T-helper 2 cell treated with Interferon-gamma antibody and Interleukin-4, amounts not matched to agents 100 ng/mL and 5 ng/mL, for 36 hours (primary cell): ENCODE results near the gene LRTM2. TPM values are rescaled to one million over a fixed set of nuclear protein-coding genes. Genes with fewer than 3 reads are reported as not detected.

Source experiments
- intact Hi-C: fragments of 100-400 bp; cut with micrococcal nuclease; formaldehyde crosslinking; loops from one replicate; pipeline ENCODE4 v1.15.1; 2023
- total RNA-seq: library from RNA; stranded (reverse); gene quantifications from 2 replicates; pipeline ENCODE4 v1.2.3, GENCODE V29; 2022

Gene LRTM2
- total RNA-seq, 1 donor from 2014 or later = not detected

DNA sequence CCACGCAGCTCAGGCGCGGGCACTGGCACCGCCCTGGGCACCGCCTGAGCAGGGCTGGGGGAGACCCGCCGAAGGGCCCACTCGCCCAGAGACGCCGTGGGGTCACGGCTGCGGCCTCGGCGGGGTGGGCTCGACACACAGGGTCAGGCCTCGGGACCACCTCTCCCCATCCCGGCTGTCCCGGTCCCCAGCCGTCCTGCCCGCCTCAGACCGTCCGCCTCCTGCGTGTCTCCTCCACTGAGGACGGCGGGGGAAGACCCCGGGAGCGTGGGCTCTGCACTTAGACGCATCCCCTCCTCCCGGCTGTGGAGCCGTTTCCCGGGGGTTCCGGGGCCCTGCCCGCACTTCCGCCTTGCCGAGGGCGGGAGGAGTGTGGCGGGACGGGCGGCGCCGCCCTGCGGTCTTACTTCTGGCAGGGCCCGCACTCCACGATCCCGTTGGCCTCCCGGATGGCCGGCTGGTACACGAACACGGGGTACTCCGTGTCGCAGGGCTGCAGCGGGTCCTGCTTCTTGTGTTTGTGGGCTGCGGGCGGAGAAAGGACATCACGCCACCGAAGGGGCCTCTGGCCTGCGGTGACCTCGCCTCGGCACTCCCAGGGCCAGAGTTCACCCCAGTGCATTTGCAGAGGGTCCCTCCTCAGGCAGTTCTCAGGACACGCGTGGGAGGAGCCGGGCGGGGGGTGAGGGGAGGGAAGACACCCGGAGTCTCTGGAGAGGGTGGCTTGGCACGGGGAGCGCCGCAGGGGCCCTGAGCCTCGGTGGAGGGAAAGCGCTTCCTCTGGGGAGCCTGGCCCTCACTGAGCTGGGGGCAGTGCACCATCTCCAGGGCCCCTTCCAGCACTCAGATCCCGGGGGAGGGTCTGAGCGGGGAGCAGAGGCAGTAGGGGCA is 23.1 kb upstream of the LRTM2 start:
- intact Hi-C loops = no loop called here

DNA sequence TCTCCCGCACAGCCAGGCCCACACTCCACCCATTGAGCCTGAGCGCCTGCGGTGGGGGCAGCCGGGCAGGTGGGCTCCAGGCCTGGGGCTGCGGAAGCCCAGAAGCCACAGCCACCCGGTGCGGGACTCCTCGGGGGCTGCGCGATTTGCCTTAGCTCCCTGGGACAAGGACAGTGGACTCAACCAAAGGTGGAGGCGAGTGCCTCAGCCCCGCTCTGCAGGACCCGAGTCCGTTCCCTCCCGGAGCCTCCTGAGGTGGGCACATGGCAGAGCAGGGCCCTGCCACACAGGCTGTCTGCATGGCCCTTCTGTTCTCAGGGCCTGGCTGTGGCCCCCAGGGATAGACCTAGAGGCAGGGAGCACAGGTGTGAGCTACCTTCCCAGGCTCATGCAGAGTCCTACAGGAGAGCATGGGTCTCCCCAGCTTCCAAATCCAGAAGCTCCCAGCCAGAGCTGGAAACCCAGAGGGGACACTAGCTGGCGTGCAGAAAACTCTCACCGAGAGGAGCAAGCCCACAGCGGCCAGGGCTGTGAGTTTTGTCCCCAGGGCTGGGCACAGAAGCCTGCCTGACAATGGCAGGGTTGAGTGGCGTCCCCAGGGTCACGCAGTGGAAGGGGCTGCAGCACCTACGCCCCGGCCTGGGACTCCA is 22.2 kb upstream of the LRTM2 start:
- intact Hi-C loops = no loop called here

DNA sequence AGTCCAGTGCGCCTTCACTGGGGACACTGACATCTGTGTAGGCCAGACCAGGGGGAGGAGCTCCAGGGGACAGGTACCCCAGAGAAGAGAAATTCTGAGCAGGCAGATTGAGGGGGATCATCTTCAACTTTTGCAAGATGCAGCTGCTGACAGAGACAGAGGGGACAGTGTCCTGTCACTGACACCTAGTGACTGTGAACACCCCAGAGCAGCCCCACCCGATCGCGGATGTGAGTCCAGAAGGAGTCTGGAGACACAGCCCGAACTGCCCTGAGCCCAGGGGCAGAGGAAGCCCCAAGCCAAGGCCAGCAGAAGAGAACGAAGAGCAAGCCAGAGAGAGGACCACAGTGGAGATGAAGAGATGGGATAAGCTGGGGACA is 21.7 kb upstream of the LRTM2 start:
- intact Hi-C loops = no loop called here

DNA sequence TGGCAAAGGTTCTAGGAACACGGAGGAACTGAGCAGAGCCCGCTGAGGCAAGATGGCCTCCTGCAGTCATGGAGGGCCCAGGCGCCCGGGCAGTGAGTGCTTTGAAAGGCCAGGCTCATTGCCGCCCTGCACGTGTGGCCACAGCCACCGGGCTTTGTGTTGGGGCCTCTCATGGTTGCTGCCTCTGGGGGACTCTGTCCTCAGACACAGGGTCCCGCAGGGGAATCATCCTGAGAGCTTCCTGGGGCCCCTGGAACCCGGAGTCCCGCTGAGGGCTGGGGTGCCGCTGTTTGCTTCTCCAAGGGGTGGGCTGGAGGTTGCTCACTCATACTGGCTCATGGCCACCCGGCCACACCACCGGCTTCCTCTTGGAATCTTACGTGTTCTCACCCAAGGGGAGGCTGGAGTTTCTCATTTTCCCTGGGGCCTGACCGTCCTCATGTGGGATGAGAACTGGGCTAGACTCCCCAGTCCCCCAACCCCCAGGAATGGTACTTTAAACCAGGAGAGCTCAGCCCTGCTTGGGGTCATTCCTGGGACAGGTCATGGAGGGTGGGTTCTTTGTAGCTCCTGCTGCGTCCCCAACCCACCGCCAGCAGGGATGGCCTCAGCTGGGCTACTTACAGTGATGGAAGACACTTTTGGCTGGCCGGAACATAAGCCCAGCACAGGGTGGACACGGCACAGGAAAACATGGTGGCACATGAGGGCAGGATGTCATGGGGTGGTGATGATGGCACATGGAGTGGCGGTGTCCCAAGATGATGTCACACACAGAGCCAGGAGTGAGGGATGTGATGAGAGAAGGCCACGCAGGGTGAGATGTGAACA is 21.1 kb upstream of the LRTM2 start:
- intact Hi-C loops = no loop called here

DNA sequence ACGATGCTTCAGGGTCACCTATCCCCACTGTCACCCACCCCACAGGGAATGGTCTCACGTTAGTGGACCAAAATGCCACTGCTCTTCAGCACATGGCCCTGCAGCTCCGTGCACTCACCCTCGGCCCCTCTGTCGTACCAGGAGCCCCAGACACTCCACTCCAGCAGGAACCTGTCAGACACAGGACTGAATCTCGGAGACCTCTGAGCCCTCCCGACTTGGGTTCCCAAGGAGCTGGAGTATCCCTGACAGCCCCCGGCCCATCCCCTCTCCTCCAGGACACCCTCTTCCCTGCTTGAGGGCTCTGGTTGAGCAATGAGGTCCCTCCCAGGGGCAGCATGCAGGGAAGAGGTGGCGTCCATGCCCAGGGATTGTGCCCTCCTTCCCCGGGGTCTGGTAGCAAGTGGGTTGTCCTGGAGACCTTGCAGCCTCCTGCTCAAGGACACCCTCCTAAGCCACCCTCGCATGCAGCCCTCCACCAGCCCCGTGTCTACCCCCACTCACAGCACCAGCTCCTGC is 20.4 kb upstream of the LRTM2 start:
- intact Hi-C loops = no loop called here

DNA sequence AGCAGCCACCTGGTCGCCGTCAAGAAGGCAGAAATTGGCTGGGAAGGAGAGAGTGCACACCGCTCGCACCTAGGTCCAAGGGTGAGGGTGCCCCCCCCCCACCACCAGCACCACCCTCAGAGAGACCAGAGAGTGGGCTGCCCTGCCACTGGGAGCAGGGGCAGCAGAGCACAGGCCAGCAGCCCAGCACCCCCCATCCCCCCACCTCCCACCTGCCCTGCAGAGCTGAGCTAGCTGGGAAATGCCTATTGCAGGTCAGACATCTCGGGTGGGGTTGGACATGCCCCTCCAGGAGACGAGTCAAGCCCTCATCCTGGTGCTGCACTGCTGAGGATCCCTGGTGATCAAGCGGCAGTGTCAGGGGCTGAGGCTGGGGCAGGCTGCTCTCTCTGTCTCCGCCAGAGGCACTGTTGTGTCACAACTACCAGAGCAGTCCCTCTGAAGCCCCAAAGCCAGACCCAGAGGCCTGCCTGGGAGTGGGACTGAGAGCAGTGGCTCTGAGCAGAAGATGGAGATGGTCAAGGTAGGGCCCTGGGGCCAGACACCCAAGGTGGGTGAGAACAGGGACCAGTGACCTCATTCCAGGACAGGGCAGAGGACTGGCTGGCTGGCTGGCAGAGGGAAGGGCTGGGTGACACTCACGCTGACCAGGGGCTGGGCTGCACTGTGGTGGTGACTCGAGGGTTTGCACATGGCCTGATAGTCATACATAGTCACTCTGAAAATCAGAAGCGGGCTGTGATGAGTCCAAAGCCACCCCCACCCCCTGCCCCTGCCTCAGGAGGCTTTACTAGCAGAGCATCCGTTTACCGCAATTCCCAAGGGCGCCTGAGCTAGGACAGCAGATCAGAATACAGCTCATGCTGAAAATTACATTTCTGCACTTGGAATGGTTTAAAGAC is 19.7 kb upstream of the LRTM2 start:
- intact Hi-C loops = no loop called here

DNA sequence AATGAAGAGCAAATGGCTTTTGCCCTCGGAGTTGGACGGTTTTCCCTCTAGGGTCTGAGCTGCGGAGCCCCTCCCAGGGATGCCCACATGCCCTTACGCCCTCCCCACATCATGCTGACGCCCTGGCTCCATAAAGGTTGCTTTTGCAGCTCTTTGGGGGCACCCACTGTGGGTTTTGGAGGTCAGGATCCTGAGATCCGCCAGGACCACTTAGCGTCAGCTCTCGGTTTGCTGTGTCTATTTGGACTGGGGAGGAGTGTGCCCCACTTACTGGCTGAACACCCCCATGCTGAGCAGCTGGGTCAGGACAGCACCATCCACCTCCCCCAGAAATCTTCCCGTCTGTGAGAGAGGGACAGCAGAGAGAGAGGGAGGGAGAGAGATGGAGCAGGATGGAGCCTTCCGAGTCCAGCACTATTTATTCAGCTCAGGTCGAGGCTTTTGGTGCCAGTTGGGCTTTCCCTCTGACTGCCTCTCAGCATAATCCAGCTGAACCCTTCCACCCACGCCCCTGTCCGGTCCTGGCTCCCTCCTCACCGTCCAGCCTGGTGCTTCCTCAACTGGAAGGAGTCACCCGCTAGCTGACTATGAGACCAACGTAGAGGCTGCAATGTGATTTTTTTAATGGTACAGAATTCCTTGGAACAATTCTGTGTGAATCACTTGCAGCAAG is 18.9 kb upstream of the LRTM2 start:
- intact Hi-C loops = no loop called here

DNA sequence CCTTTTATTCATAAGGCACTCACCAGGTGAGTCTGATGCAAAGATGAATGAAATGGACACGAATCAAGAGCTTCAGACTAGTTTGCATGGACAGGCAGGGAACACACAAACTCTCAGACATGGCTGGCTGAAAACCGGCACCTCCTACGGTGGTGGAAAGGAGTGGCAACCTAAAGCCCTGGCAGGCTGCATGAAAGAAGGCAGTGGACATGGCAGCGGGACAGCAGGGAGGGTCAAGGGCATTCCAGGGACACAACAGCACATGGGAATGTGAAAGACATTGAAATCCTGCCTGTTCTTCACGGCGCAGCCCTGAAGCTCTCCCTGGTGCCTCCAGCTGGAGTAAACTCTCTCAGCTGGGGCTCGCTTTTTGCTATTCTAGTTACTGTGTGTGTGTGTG is 16.6 kb upstream of the LRTM2 start:
- intact Hi-C loops = loop anchor here (1.0 kb wide), 1 partner anchor 7 kb away; no protein-coding TSS in a partner anchor

DNA sequence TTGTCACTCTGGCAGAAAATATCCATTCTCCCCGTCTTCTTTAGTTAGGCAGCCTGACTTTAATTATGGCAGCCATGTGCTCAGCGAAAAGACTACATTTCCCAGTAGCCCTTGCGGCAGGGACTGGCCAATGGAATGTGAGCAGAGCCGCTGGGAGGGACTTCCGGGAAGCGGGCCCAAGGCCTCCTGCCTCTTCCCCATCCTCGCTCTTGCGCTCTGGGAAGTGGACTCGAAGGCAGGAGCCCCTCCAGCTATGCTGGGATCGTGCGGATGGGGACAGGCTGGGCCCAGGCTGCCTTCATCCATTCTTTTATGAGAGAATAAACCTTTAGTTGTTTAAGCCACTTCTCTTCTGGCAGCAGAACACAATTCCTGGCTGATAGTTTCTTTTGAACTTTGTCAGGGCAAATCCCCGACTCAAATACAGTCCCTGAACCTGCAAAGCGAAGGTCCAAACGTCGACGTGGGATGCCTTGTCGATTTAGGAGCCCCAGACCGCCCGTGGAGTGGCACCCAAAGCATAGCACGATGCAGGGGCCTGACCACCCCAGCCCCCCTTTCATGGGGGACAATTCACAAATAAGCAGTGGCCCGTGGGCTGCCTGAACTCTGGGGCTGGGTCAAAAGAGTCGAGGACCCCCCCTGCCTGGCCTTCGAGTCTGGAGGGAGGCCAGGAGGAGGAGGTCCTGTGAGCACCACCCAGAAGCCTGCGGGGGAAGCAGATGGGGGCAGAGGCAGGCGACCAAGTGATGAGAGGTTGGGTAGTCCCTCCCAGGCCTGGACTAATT is 15.6 kb upstream of the LRTM2 start:
- intact Hi-C loops = loop anchor here (1.0 kb wide), 1 partner anchor 8 kb away; no protein-coding TSS in a partner anchor

DNA sequence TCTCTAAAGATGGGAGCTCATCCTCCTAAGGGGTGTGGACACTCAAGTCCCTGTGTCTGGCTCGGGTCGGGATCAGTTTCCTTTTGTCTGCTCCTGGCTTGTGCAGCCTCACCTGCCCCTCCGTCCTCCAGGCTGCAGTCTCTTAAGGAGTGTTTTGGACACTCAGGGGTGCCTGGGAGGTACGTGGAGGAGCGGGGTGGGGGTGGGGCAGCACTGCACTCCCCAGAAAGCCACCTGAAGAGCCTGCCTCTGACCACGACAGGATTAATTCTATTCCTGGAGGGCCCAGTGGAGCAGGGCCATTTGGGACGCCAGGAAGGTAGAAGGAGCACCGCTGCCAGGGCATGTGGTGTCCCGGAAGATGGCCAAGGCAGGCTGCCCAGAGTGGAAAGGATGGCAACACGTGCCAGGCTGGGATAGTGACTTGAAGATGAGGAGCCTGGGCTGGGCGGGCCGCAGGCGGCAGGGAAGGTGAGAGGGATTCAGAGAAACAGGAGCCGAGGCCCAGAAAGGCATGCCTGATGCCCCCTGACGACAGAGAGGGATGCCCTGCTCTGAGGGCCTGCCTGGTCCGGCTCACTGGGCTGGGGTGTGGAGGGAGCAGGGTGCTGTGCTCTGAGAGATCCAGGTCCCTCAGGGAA is 14.8 kb upstream of the LRTM2 start:
- intact Hi-C loops = no loop called here

DNA sequence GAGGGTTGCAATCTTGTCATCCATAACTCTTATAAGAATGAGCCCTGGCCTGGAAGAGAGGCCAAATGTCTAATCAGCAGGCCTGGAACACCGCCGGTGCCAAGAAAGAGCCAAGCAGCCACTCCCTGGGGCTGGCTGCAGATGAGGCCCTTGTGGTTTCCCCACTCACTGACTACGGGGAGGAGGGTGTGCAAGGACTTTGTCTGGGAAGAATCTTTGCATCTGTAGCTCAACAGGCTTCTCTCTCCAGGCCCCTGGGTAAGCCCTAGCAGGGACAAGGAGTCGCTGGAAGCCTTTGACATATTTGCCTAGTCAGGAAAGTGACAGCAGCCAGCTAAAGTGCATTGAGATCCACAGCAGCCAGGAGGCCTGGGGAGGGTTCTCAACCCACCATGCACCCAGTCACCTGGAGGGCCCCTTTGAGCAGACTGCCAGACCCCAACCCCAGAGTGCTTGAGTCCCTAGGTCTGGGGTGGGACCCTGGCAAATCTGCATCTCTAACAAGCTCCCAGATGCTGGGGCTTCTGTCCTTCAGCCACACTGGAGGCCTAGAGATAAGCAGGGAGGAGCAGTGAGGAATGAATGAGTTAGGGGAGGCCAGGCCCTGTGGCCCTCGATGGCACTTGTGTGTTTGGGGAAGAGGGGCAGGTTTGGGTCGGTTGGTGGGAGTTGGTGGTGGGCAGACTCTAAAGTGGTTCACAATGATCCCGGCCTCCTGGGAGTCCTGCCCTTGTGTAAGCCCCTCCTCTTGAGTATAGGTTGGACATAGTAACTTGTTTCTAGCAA is 13.9 kb upstream of the LRTM2 start:
- intact Hi-C loops = no loop called here

DNA sequence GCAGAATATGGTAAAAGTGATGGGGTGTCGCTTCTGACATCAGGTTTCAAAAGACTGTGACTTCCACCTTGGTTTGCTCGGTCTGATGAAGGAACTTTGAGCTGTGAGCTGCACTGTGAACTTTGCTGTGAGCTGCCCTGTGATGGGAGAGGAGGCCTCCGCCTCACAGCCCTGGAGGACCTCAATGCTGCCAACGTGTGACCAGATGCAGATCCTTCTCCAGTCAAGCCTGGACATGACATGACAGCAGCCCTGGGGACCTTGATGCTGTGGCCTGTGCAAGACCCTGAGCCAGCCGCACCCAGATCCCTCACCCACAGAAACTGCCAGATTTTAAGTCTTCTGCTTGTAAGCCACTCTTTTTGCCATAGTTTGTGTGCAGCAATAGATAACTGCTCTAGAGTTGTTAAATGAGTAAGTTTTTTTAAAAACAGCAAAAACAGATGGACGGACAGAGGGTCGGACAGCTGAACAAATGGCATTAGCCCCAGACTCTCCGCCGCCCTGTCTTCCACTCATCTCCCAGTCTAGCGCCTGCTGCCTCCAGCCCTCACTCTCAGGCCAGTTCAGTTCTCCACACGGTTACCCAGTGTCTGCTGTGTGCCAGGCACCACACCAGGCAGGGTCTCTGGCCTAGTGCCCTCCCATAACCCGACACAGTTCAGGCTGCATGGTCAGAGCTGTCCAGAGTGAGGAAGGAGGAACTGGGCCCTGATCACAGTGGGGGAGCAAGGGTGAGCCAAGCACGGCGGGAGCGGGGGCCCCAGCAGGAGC is 13.1 kb upstream of the LRTM2 start:
- intact Hi-C loops = no loop called here

DNA sequence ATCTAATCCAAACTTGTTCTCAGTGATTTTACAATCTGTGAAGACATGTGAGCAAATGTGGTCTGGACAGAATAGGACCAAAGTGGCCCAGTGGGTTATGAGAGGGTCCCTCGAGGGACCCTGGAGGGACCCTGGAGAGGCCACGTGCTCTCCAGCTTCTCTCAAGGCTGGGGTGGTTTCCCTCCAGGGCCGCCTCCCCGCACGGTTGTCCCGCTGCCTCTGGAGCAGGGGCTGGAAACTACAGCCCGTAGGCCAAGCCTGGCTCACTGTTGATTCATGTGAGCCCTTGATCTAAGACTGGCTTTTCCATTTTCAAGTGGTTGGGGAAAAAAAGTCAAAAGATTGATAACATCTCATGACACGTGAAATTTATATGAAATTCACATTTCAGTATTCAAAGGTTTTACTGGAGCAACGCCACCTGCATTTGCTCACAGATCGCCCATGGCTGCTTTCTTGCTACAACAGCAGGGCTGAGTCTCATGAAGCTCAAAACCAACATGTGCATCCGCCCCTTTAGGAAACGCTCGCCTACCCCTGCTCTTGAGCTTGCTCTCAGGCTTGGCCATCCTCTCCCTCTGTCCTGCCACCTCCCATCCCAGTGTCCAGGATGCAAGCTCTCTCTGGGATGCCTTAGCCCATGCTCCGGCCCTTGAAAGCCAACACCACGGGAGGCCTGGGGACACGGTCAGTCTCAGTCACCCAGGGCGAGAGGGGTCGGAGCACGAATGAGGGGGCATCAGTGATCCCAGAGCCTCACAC is 12.1 kb upstream of the LRTM2 start:
- intact Hi-C loops = no loop called here

DNA sequence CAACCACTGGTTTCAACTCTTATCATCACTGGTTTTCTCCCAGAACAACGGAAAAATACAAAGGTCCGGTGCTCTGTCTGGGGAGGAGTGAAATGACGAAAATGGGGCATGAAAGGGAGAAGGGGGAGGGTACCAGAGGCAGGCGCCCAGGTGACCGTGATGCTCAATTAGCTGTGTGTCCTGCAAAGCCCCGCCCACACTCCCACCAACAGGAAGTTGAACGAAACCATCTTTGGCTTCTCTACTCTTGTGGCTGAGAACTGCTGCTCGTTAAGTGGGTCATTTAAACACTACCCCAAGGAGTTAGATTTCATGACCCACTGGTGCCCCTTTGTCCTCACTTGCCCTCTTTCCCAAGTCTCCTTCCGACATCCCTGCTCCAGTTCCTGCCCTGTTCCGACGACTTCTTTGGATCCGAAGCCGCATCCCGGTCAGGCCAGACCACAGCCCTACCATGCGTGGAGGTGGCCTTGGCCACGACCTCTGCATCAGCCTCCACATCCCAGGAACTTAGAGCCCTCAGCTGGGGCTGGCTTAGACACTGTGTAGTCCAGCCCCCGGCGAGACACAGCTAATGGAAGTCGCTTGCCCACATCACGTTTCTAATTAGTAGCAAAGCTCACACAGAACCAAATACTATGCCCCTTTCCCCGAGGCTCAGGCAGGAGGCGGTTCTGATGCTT is 11.4 kb upstream of the LRTM2 start:
- intact Hi-C loops = no loop called here

DNA sequence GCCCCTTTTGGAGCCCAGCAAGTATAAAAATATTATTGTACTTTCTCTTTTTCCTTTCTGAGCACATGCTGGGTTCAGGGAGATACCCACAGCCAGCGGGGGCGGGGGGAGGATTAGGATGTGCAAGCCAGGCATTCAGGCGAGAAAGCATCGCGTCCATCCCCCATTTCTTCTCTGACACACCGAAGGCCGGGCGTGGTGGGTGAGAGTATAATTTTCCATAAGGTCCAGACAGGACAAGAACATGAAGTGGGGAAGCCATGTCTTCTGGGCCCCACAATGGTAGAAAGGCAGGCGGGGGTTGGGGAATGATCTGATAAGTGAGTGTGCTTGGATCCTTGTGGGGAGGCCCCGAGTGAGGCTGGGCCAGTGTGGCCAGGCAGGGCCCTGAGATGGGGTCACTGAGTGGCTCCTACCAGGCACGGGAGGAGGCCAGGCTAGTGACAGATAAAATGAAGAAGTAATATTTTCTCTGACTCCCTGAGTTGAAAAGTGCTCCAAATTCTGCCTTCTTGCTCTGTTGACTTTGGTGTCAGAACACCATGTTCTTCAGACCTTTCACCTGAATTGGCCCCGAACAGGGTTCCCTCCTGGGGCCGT is 10.7 kb upstream of the LRTM2 start:
- intact Hi-C loops = no loop called here
